Erythroblast (primary cell): ENCODE results near the gene DNM2.

Source experiments
- GATA1 ChIP-seq: IDR thresholded peaks from 2 replicates; pipeline ENCODE4 v1.6.1; 2011; ENCODE audit warnings: low read depth, mild to moderate bottlenecking, control low read depth, low read length, moderate library complexity
- POLR2A ChIP-seq: IDR thresholded peaks from 2 replicates; pipeline ENCODE4 v1.6.1; 2011; ENCODE audit warnings: mild to moderate bottlenecking, low read length

GRCh38 chr19:10761443-10762250, 43.8 kb downstream of the DNM2 start:
- TF ChIP-seq POLR2A (no peak), GATA1 (no peak)
